Skeletal muscle tissue (tissue), 4 donors: ENCODE measurements around the gene SLC24A3. TPM values are rescaled to one million over a fixed set of nuclear protein-coding genes. Genes with fewer than 3 reads are reported as not detected.
A peak's percentile ranks its signal among the peaks of the same experiment; 100 is the strongest.

Experiments
- H3K27ac ChIP-seq: one replicate; pipeline ENCODE4 v1.7.0; 2013; ENCODE audit warnings: mild to moderate bottlenecking, low read depth, low read length, inconsistent platforms
- H3K27me3 ChIP-seq, 3 donors: one replicate each; pipeline ENCODE4 v1.7.0; 2013; ENCODE audit warnings: low read length in 3 of 3; ENCODE audit not compliant: control insufficient read depth in 3 of 3, insufficient read depth in 3 of 3
- H3K36me3 ChIP-seq, 3 donors: one replicate each; pipeline ENCODE4 v1.7.0; 2013; ENCODE audit warnings: low read length in 3 of 3; ENCODE audit not compliant: control insufficient read depth in 3 of 3, insufficient read depth in 3 of 3
- H3K4me1 ChIP-seq, 3 donors: one replicate each; pipeline ENCODE4 v1.7.0; 2013; ENCODE audit warnings: low read length in 3 of 3, mild to moderate bottlenecking in 3 of 3; ENCODE audit not compliant: control insufficient read depth in 3 of 3, insufficient read depth in 3 of 3
- H3K4me3 ChIP-seq, 3 donors: one replicate each; pipeline ENCODE4 v1.7.0; 2013; ENCODE audit warnings: low read length in 3 of 3
- H3K9ac ChIP-seq, 3 donors: one replicate each; pipeline ENCODE4 v1.7.0; 2013; ENCODE audit warnings: low read length in 3 of 3, mild to moderate bottlenecking in 3 of 3, moderate library complexity in 2 of 3, low read depth in 1 of 3
- H3K9me3 ChIP-seq, 3 donors: one replicate each; pipeline ENCODE4 v1.7.0; 2013; ENCODE audit warnings: low read length in 3 of 3; ENCODE audit not compliant: control insufficient read depth in 3 of 3
- total RNA-seq: library from RNA; depleted of rRNA; stranded (reverse); fragments of >200 nt; gene quantifications from one replicate; pipeline ENCODE4 v1.2.3, GENCODE V29; 2014
- donor health status: Osteomylitis.

The SLC24A3 gene
- total RNA-seq, 1 donor from 2014 or later, result 15.7 TPM

GRCh38 chr20:19298652-19299051, 86.2 kb downstream of the SLC24A3 start:
- Histone ChIP-seq H3K36me3 (no peaks in the 10 kb centered on the region), H3K27me3 (peaks cover 0 to under 1% (median 0%) of the 10 kb centered on the region in 3 donors), H3K9me3 (no peaks in the 10 kb centered on the region), H3K4me3 (no peak overlapping the region), H3K9ac (no peak overlapping the region), H3K4me1 (peaks cover 0 to 4% (median 0%) of the 10 kb centered on the region in 3 donors), H3K27ac (no peak overlapping the region)

- H3K9ac ChIP-seq, result no peak overlapping the region
- H3K36me3 ChIP-seq, result no peaks in the 10 kb centered on the region
- no peak overlapping the region for H3K27ac ChIP-seq
- peaks cover 0 to 10% (median 0%) of the 10 kb centered on the region in 3 donors for H3K4me1 ChIP-seq
- H3K4me3 ChIP-seq, result no peak overlapping the region
- peaks cover 0 to 2% (median 0%) of the 10 kb centered on the region in 3 donors for H3K27me3 ChIP-seq
- no peaks in the 10 kb centered on the region for H3K9me3 ChIP-seq
Observed at GRCh38 chr20:19300395-19300794, 88.0 kb downstream of the SLC24A3 start.

GRCh38 chr20:19301142-19301541, 88.7 kb downstream of the SLC24A3 start:
- peaks cover 0 to 10% (median 0%) of the 10 kb centered on the region in 3 donors for H3K4me1 ChIP-seq
- H3K36me3 ChIP-seq, result no peaks in the 10 kb centered on the region
- H3K27me3 ChIP-seq, result peaks cover 0 to 2% (median 0%) of the 10 kb centered on the region in 3 donors
- H3K27ac ChIP-seq, result no peak overlapping the region
- H3K9ac ChIP-seq, result no peak overlapping the region
- no peaks in the 10 kb centered on the region for H3K9me3 ChIP-seq
- H3K4me3 ChIP-seq, result no peak overlapping the region

GRCh38 chr20:19301843-19302242, 89.4 kb downstream of the SLC24A3 start:
- Histone ChIP-seq H3K9ac (no peak overlapping the region), H3K36me3 (no peaks in the 10 kb centered on the region), H3K9me3 (no peaks in the 10 kb centered on the region), H3K27ac (no peak overlapping the region), H3K4me3 (no peak overlapping the region), H3K27me3 (peaks cover 0 to 2% (median 0%) of the 10 kb centered on the region in 3 donors), H3K4me1 (peaks cover 0 to 10% (median 0%) of the 10 kb centered on the region in 3 donors)

- no peak overlapping the region for H3K4me3 ChIP-seq
Observed at GRCh38 chr20:19302714-19303113, 90.3 kb downstream of the SLC24A3 start.

GRCh38 chr20:19304389-19304788, 91.9 kb downstream of the SLC24A3 start:
- Histone ChIP-seq H3K4me3 (no peak overlapping the region), H3K9me3 (no peaks in the 10 kb centered on the region), H3K4me1 (peaks cover 0 to 10% (median 0%) of the 10 kb centered on the region in 3 donors), H3K9ac (no peak overlapping the region), H3K36me3 (no peaks in the 10 kb centered on the region), H3K27ac (no peak overlapping the region), H3K27me3 (peaks cover 0 to 2% (median 0%) of the 10 kb centered on the region in 3 donors)

More at GRCh38 chr20:19302714-19303113, 90.3 kb downstream of the SLC24A3 start:
- H3K27ac ChIP-seq, result no peak overlapping the region
- peaks cover 0 to 10% (median 0%) of the 10 kb centered on the region in 3 donors for H3K4me1 ChIP-seq
- peaks cover 0 to 2% (median 0%) of the 10 kb centered on the region in 3 donors for H3K27me3 ChIP-seq
- H3K9me3 ChIP-seq, result no peaks in the 10 kb centered on the region
- no peaks in the 10 kb centered on the region for H3K36me3 ChIP-seq
- no peak overlapping the region for H3K9ac ChIP-seq

GRCh38 chr20:19304886-19305415, 92.5 kb downstream of the SLC24A3 start:
- Histone ChIP-seq H3K27ac (no peak overlapping the region), H3K27me3 (peaks cover 0 to 2% (median 0%) of the 10 kb centered on the region in 3 donors), H3K4me3 (no peak overlapping the region), H3K9me3 (no peaks in the 10 kb centered on the region), H3K9ac (no peak overlapping the region), H3K36me3 (no peaks in the 10 kb centered on the region), H3K4me1 (peaks cover 0 to 10% (median 0%) of the 10 kb centered on the region in 3 donors)

GRCh38 chr20:19308146-19308545, 95.7 kb downstream of the SLC24A3 start:
- Histone ChIP-seq H3K9ac (no peak overlapping the region), H3K27me3 (peaks cover 0 to 2% (median 0%) of the 10 kb centered on the region in 3 donors), H3K4me1 (peaks cover 0 to 8% (median 0%) of the 10 kb centered on the region in 3 donors), H3K9me3 (no peaks in the 10 kb centered on the region), H3K27ac (no peak overlapping the region), H3K4me3 (no peak overlapping the region), H3K36me3 (no peaks in the 10 kb centered on the region)

GRCh38 chr20:19310541-19310940, 98.1 kb downstream of the SLC24A3 start:
- Histone ChIP-seq H3K36me3 (no peaks in the 10 kb centered on the region), H3K9ac (no peak overlapping the region), H3K27ac (no peak overlapping the region), H3K27me3 (no peaks in the 10 kb centered on the region), H3K4me3 (no peak overlapping the region), H3K4me1 (peaks cover 2 to 10% (median 6%) of the 10 kb centered on the region in 3 donors), H3K9me3 (no peaks in the 10 kb centered on the region)

GRCh38 chr20:19313342-19314069, 101.1 kb downstream of the SLC24A3 start:
- Histone ChIP-seq H3K9ac (peak overlapping the region in 1 of 3 donors; percentile 3), H3K27me3 (no peaks in the 10 kb centered on the region), H3K9me3 (no peaks in the 10 kb centered on the region), H3K4me3 (no peak overlapping the region), H3K36me3 (no peaks in the 10 kb centered on the region), H3K27ac (no peak overlapping the region), H3K4me1 (peaks cover 9 to 21% (median 12%) of the 10 kb centered on the region in 3 donors)
